ENCODE results near the gene MFSD11.
"Not testable (repeated sequence)": the region's sequence is repeated elsewhere in the genome, so short reads cannot be mapped to it uniquely, and the experiment has no call there.

The MFSD11 gene

DNA sequence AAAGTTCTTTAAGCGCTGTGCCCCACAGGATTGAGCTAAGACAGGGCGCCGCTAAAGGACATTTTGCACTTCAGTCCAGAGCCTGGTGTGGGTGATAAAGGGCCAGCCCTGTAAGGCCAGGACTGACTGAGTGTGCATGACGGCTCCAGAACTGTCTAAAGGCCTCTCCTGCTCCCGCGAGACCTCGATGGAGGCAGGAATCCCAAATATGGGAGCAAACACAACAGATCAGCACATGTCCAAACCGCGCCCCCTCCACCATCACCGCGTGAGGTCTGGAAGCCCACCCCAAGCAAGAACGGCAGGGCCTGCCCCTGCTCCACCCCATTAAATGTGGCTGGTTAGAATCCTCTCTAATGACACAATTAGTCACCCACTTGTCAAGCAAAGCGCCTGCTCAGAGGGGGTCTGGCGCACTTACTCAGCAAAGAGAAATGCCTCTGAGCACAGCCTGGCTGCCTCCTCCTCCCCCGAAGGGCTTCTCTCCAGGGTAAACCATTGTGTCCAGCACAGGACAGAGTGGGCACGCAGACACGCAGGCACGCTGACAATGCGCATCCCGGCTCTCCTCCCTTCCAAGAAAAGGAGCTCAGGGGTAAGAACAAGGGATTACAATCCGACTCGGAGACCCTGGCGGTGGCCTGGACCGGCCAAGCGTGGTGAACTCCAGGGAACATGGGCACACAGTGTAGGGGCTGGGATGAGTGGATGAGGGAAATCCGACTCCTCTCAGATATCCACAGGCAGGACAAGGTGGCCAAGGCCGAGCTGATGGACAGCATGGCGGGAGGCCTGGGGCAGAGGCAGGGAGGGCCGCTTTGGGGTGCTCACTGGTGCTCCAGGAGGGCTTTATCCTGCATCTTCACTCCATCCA is 28.6 kb upstream of the MFSD11 start:
- FAIRE-seq = no peak

DNA sequence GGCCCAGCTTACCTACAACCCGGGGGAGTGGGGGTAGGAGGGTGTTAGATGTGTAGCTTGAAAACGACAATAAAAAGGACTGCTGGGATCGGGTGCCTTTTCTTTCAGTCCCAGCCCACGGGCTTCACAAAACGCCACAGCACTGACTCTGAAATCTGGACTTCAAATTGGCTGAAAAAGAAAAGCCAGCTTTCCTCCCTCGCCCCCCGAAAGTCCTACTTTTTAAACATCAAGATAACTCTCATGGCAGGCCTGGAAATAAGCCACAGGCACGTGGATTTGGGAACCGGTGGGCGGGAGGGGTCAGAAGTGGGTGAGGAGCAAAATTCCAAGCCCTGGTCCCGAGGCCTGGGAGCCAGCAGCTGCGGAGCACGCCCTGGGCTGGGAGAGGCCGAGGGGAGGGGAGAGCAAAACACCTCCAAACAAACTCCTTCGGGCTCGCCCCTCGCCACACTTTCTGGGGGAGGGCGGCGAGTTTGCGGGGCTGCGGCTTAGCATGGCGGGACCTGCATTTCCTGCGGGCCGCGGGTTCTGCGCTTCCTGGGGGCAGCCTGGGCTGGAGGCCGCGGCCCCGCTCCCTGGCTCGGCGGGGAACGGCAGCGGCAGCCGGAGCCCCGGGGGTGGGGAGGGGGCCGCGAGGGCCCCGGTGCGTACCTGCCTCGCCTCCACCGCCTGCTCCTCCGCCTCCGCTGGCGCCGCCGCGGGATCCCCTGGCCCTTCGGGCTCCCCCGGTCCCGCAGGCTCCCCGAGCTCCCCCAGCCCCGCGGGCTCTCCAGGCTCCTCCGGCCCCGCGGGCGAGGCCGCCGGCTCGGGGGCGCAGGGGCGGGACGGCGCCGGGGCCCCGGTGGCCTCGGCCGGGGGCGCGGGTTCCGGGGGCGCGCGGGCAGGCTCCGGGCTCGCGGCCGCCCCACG is 27.7 kb upstream of the MFSD11 start:
- FAIRE-seq = not testable (repeated sequence)

DNA sequence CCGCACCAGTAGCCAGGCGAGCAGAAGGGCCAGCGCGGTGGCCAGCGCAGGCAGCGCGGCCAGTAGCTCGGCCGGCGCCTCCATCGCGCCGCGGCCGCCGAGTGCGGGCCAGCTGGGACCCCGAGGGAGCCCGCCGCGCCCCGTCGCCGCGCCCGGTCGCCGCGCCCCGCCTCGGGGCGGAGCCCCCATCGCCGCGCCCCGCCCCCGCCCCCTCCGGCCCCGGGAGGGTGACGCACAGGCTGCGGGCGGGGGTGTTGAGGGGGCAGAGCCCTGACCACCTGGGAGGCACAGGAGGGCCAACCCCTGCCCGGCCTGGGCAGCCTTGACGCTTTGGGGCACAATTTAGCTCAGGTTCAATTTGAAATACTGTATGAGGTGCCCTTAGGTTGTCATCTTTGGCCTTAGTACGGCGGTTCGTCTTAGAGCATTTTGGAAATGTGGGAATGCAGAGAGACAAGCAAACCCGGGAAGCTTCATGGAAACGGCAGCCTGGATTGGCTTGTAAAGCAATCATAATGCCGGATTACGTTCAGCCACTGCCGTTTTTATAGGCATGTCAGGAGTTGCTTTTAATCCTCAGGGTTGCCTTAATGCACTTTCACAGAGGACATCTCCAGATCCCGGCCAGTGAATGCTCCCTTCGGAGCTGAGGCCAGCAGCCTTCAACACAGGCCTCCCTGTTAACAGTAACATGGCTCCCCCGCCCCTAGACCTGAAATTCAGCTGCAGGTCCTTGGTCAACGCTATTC is 26.9 kb upstream of the MFSD11 start, which contains the start of gene MXRA7:
Gene MXRA7 (minus strand): TSS at position 103 of the 749 bp plus-strand sequence. CDS start 19 bp downstream, at position 84.
- FAIRE-seq = no peak

DNA sequence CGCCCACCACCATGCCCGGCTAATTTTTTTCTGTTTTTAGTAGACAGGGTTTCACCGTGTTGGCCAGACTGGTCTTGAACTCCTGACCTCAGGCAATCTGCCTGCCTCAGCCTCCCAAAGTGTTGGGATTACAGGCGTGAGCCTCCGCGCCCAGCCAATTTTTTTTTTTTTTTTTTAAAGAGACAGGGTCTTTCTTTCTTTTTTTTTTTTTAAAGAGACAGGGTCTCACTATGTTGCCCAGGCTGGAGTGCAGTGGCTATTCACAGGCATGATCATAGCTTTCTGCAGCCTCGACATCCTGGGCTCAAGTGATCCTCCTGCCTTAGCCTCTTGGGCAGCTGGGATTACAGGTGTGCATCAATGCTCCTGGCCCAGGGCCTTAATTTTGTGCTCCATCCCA is 25.6 kb upstream of the MFSD11 start:
- not testable (repeated sequence) for FAIRE-seq

- no peak for FAIRE-seq
These were observed 24.2 kb upstream of the MFSD11 start for GRCh38 chr17:76713765-76714164.

- FAIRE-seq = no peak
These were observed 23.6 kb upstream of the MFSD11 start for GRCh38 chr17:76714336-76714735.

GRCh38 chr17:76714822-76715495 is 23.0 kb upstream of the MFSD11 start:
- no peak for FAIRE-seq

DNA sequence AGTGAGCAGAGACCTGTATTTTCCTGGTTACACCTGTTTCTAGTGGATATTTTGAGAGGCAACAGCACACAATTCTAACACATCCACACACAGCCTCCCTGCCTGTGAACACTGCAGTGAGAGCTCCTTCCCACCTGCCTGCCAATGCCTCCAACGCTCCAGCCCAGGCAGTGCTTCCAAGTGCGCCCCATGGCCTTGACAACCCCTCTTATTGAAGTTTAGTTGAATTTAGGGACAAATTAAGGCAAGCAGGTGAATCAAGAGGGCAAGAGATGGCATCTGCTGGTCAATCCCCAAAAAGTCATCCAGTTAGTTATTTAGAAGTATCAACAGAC is 22.5 kb upstream of the MFSD11 start:
- no peak for FAIRE-seq

GRCh38 chr17:76716146-76716838 is 21.6 kb upstream of the MFSD11 start:
- no peak for FAIRE-seq

- FAIRE-seq = no peak
These were observed 21.1 kb upstream of the MFSD11 start for GRCh38 chr17:76716839-76717215.

- FAIRE-seq = no peak
These were observed 19.4 kb upstream of the MFSD11 start for GRCh38 chr17:76718516-76718915.

DNA sequence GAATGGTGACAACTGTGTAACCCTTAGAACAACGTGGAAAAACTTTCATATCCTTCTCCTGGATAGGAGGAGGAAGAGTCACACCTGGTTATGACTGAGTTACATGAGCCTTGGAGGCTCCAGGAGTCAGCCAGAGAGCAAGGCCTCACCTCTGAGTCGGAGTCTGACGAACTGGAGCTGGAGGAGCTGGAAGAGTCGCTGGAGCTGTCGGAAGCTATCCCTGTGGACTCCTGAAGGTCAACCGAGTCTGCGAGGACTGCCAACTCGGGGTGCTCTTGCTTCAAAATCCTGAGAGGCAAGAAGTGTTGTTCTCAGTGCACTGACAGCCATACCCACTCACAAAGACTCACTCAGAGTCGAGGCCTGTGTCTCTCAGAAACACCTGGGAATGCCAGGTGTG is 17.7 kb upstream of the MFSD11 start:
- no peak for FAIRE-seq

GRCh38 chr17:76720941-76721340 is 17.0 kb upstream of the MFSD11 start:
- no peak for FAIRE-seq

DNA sequence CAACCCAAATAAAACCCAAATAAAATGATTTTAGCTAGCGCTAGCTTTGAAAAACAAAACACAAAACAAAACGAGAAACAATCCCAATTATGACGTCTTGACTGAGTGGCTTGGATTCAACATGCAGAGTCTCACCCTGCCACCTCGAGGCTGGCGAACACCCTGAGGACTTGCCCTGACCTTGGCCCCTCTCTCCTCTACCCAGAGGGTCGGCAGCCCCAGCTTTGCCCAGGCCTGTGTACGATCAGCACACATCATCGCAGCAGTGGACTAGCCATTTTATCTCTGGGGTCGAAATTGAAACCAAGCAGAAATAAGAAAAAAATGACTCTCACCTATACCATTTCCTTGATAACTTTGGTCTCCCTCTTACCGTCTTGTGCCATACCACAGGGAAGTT is 16.5 kb upstream of the MFSD11 start:
- FAIRE-seq = no peak

DNA sequence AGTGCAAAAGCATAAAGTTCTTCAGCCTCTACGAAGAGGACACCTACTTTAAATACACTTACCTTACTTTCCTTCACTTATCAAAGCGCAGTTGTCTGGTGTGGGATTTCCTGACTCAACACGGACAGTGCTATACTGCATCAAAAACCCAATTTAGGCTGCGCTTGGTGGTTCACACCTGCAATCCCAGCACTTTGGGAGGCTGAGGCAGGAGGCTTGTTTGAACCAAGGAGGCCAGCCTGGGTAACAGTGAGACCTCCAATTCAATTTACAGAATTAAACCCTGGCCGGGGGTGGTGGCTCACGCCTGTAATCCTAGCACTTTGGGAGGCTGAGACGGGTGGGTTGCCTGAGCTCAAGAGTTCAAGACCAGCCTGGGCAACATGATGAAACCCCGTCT is 15.6 kb upstream of the MFSD11 start:
- no peak for FAIRE-seq

GRCh38 chr17:76722977-76723376 is 14.9 kb upstream of the MFSD11 start:
- not testable (repeated sequence) for FAIRE-seq

GRCh38 chr17:76723812-76724211 is 14.1 kb upstream of the MFSD11 start:
- FAIRE-seq = no peak

DNA sequence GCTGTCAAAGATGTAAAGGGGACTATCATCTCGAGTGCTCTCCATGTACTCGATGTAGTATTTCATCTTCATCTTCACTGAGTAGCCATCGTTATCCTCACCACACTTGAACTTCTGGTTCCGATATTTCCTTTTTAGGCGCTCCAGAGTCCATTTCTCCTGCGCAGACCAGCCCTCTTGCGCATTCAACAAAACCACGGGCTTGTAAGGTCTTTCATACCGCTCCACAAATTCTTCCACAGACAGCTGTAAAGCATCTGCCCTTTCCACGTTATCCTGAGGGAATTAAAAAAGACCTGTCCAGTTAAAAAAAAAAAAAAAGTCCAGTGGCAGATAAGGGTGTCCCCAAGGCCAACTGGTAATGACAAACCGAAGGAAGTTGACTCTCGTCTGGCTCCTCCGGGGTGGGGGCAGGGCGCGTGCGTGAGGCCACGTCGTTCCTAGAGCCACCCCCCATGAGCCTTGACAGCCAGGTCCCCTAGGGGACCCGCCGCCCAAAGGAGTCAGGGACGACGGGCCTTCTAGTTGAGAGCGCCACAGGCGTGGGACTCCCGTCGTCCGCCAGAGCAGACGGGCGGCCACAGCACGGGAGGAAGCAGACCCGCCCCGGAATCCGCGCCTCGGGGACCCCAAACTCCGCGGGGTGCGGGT is 12.2 kb upstream of the MFSD11 start:
- no peak for FAIRE-seq

DNA sequence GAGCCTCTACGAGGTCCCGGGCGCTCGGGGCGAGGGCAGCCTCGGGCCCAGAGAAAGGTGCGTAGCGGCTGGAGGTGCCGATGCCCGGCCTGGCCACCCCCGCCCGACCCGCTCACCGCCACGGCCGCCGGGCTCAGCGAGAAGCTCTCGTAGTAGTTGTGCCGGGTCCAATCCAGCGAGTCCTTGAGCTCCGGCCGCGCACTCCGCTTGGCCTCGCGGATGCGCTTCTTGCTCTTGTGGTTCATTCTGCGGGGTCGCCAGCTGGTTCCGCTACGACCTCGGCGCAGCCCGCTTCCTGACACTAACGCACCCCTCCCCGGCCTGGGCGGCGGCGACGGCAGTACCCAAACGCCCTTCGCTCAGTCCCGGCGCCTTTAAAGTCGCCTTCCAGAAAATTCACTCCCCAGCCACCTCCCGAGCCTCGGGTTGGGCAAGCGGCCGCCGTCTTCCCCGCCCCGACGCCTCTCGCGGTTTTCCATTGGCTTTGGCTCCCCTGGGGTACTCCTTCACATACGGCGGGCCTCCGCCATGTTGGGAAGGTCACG is 11.6 kb upstream of the MFSD11 start, which contains the start of gene JMJD6:
Gene JMJD6 (minus strand): TSS at position 376 of the 545 bp plus-strand sequence. CDS start 131 bp downstream, at position 245.
- FAIRE-seq = no peak

DNA sequence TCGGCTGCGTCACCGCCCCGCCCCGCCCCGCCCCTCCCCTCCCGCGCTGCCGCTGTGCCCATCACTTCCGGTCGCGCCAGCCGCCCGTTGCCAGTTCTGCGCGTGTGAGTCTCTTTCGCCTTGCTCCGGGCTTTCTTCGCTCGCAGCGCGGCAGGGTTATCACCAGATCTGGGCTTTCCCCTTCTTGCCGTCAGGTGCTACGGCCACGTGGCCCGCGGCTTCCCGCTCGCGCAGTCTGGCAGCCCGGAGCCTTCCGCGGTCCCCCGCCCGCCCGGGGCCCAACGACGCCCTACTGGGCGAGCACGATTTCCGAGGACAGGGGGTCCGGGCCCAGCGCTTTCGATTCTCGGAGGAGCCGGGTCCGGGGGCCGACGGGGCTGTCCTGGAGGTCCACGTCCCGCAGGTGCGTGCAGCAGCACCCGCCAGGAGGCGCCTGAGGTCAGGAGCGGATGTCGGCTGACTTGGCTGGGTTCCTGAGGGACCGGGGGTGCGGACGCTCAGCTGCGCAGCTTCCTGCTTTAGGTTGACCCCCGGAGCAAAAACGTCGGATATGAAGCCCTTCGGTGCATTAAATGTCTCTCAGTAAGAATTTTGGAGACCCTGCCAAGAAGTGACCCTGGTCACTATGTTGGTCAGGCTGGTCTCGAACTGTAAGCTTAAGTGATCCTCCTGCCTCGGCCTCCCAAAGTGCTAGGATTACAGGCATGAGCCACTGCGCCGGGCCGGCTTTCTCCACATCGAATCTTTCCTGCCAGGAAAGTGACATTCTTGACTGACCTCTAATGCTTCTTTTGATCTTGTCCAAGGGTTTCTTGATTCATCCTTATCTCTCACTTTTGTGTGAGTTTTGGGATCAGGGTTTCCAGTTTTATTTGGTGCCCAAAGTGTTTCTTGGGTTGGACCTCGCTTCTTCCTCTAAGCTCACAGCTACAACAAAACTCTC is 10.9 kb upstream of the MFSD11 start, which contains the start of gene METTL23:
Gene METTL23 (plus strand): TSS at position 64 of the 943 bp plus-strand sequence. CDS start 2,872 bp downstream, outside the sequence.
- no peak for FAIRE-seq

Data from A204.1 (cell line).